ENCODE data around the gene RAET1G. TPM values are rescaled to one million over a fixed set of nuclear protein-coding genes. Genes with fewer than 3 reads are reported as not detected.
"Not testable (repeated sequence)": the region's sequence is repeated elsewhere in the genome, so short reads cannot be mapped to it uniquely, and the experiment has no call there.

RAET1G gene
- total RNA-seq, 2 donors from 2014 or later: not detected

DNA sequence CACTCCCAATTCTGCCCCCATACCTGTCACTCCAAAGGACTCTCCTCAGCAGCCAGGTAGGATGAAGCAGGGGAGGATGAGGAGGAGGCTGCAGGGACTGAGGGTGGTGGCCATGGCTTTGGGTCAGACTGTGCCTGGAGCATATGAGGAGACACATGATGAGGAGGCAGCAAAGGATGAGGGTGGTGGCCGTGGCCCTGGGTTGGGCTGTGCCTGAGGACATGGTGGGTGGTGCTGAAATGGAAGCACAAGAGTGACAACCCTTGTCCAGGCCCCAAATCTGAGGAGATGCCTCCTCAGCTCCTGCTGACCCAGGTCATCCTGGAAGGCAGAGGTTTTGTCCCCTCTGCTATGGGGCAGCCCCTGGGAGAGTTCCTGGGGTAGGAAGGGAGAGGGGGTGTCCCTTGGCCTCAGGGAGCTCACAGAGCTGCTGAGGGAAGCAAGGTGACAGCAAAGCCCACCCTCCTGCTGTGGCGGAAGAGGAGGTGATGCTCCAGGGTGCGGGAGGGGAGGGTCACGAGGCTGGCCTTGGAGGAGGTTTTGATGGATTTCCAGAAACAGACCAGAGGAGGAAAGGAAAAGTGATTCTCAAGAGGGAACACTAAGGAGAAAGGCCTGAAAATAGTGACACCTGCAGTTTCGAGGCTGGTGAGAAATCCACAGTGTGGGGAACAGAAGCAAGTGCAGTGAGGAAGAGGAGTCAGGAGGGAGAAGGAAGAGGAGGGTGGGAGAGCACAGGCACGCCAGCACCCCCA, 4.6 kb downstream of the RAET1G start:
- ATAC-seq (replicated peaks): no peak
- no peak overlapping the region for H3K27ac Mint-ChIP-seq
- H3K4me1 Mint-ChIP-seq: peaks cover 8% of the 10 kb centered on the region
- H3K9me3 Mint-ChIP-seq: no peaks in the 10 kb centered on the region
- no peak overlapping the region for H3K4me3 Mint-ChIP-seq
- no peaks in the 10 kb centered on the region for H3K36me3 Mint-ChIP-seq (ENCODE audit: low read depth)
- H3K27me3 Mint-ChIP-seq: peaks cover 37% of the 10 kb centered on the region

DNA sequence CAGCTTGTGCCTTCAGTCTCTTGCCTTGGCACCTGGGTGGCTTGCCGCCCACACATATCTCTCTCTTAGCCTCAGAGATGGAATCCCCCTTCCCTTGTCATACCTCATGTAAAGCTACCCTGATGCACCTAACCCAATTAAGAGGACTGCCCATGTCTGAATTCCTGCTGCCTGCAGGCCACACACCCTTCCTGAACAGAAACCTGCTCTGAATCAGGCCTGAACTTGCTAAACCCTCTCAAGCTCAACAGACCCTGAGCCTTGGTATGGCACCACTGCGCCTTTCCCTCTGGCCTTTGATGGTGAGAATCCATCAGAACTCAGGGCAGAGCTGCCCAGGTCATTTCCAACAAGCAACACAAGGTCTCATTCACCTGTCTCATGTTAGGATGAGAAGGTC, 5.2 kb downstream of the RAET1G start:
- ATAC-seq (replicated peaks): no peak
- no peaks in the 10 kb centered on the region for H3K36me3 Mint-ChIP-seq (ENCODE audit: low read depth)
- H3K9me3 Mint-ChIP-seq: no peaks in the 10 kb centered on the region
- H3K27me3 Mint-ChIP-seq: peaks cover 31% of the 10 kb centered on the region
- H3K4me1 Mint-ChIP-seq: peaks cover 7% of the 10 kb centered on the region
- H3K4me3 Mint-ChIP-seq: no peak overlapping the region
- H3K27ac Mint-ChIP-seq: no peak overlapping the region

DNA sequence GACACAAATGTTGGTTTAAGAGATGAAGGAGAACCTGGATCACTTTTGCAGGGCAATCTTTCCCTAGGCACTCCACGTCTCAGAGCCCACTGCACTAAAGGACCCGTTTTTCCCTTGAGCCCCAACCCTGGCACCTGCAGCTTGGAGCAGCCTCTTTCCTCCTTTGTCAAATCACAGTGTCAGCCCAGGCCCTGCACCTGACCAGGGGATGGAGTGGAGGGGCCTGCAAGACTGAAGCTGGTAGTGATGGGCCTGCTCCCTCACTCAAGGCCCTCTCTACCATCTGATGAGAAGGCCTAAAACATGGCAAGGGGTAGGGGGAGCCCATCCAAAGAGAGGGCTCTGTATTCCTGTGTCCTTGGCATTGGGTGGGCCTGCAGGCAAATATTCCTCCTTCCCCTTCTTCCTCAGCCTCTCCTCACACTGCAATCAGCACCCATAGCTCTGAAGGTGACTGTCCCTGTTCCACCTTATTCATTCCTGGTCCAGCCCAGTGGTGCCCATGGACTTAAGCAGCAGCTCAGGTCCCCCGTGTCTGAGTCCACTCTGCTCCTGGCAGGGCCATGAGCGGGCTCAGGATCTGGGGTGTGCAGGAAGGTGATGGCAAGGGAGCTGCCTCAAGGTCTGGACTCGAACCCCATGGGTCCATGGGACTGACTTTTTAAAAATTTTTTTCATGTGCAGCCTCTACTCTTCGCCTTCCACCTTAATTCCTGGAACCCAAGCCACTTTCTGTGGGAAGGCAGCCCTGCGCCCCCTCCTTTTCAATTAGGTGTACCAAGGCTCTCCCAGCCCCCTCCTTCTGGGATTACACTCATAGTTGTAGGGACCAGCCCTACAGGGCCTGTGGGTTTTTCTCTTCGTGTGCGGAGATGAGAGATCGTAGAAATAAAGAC, 6.7 kb downstream of the RAET1G start:
- H3K27me3 Mint-ChIP-seq: peaks cover 23% of the 10 kb centered on the region
- H3K36me3 Mint-ChIP-seq (ENCODE audit: low read depth): no peaks in the 10 kb centered on the region
- H3K4me1 Mint-ChIP-seq: no peaks in the 10 kb centered on the region
- ATAC-seq (replicated peaks): no peak
- no peak overlapping the region for H3K4me3 Mint-ChIP-seq
- no peak overlapping the region for H3K27ac Mint-ChIP-seq
- H3K9me3 Mint-ChIP-seq: no peaks in the 10 kb centered on the region

DNA sequence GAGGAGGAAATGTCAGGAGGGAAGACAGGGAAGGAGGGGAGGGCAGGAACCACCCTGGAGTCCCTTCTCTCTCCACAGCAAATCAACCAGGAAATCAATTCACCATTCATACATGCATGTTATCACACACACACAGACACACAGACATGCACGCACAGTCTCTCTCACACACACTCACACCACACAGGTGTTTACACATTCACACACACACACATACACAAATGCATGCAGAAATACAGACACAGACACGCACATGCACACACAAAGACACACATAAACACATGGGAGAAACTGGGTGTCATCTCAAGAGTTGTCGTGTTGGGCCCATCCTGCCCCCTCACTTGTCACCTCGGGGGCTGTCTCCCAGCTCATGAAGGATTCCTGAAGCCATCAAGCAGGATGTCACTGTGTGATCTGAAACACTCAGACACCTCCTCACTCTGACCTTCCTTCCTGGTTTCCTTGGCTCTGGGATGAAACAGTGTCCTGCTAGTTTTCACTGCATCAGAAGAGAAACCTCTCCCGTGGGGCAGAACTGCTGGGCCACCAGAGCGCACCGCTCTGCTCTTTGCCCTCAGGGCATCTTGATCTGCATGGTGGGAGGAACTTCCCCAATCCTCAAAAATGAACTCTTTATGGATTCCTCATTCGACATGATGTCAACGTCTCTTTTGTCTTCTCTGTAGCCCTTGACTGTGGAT, 9.2 kb downstream of the RAET1G start:
- Mint-ChIP-seq H3K27ac (no peak overlapping the region), H3K4me1 (no peaks in the 10 kb centered on the region), H3K4me3 (no peak overlapping the region), H3K27me3 (peaks cover 11% of the 10 kb centered on the region), H3K9me3 (no peaks in the 10 kb centered on the region), H3K36me3 (ENCODE audit: low read depth) (no peaks in the 10 kb centered on the region)
- ATAC-seq (replicated peaks): no peak

DNA sequence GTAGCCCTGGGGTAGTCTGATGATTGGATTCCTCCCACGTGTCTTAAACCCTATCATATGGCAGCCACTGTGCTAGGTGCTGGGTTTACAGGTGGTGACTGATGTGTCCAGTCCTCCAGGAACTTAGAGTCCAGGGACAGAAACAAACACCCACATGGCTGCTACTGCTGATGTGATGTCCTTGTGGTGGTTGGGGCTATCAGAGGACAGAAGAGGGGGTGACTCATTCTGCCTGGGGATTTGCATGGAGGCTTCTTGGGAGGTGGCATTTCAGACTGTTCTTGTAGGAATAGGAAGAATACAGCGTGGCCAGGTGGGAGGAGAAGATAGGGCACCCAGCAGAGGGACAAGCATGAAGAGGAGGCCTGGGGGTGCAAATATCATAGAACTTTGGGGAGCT, 9.8 kb downstream of the RAET1G start:
- Mint-ChIP-seq H3K27me3 (peaks cover 7% of the 10 kb centered on the region), H3K9me3 (no peaks in the 10 kb centered on the region), H3K36me3 (ENCODE audit: low read depth) (no peaks in the 10 kb centered on the region), H3K4me3 (no peak overlapping the region), H3K4me1 (no peaks in the 10 kb centered on the region), H3K27ac (no peak overlapping the region)
- peak; percentile 21 for ATAC-seq (replicated peaks)

DNA sequence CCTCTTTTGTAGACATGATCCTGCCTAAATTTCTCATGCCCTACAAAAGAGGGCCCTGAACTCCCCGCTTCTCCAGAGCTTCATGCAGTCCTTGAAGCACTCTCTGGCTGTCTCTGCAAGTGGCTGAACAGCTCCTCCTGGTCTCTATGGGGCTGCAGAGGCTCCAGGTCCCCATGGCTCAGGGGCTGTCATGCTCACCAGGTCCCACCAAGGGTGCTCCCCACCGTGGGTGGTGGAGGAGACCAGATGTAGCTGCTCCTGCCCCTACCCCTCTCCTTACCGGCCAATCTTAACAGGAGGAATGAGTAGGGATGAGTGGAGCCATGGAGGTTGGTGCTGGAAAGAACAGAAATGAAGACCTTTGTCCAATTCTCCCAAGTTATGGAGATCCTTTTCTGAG, 10.2 kb downstream of the RAET1G start:
- not testable (repeated sequence) for H3K36me3 Mint-ChIP-seq (ENCODE audit: low read depth)

DNA sequence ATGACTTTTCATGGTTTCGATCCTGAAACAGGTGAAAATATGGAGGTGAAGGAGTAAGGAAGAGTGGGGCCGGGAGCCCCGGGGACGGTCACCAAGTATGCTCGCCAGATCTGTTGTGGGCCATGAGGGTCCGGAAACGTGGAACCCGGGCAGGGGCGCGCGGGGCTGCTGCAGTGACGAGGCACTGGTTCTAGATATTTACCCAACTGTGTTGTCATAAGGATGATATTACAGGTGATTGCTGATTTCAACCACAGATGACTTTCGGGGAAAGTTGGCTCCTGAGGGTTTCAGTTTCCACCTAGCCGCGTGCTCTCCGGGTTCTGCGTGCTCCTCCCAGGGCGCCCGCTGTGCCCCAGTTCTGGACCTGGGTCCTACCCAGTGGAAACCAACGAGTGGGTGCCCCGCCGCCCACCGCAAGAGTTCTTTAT, 12.2 kb downstream of the RAET1G start:
- ATAC-seq (replicated peaks): peak; percentile 28
- Mint-ChIP-seq H3K9me3 (no peaks in the 10 kb centered on the region), H3K27ac (no peak overlapping the region), H3K36me3 (ENCODE audit: low read depth) (no peaks in the 10 kb centered on the region), H3K4me1 (no peaks in the 10 kb centered on the region), H3K27me3 (peaks cover 7% of the 10 kb centered on the region), H3K4me3 (no peak overlapping the region)

More for the DNA sequence above, 10.2 kb downstream of the RAET1G start:
- H3K4me1 Mint-ChIP-seq; H3K4me3 Mint-ChIP-seq; H3K9me3 Mint-ChIP-seq; H3K27ac Mint-ChIP-seq; H3K27me3 Mint-ChIP-seq; ATAC-seq (replicated peaks): not testable (repeated sequence)

DNA sequence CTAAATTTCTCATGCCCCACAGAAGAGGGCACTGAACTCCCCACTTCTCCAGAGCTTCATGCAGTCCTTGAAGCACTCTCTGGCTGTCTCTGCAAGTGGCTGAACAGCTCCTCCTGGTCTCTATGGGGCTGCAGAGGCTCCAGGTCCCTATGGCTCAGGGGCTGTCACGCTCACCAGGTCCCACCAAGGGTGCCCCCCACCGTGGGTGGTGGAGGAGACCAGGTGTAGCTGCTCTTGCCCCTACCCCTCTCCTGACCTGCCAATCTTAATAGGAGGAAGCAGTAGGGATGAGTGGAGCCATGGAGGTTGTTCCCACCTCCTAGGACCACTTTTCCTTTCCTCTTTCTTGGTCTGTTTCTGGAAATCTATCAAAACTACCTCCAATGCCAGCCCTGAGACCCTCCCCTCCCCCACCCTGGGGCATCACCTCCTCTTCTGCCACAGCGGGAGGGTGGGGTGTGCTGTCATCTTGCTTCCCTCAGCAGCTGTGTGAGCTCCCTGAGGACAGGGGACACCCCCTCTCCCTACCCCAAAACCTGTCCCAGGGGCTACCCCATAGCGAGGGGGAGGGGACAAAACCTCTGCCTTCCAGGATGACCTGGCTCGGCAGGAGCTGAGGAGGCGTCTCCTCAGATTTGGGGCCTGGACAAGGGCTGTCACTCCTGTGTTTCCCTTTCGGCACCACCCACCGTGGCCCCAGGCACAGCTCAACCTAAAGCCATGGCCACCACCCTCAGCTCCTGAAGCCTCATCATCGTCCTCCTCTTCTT, 13.0 kb downstream of the RAET1G start:
- Mint-ChIP-seq H3K9me3 (no peaks in the 10 kb centered on the region), H3K27ac (no peak overlapping the region), H3K27me3 (peaks cover 7% of the 10 kb centered on the region), H3K4me1 (no peaks in the 10 kb centered on the region), H3K36me3 (ENCODE audit: low read depth) (no peaks in the 10 kb centered on the region), H3K4me3 (no peak overlapping the region)
- no peak for ATAC-seq (replicated peaks)

DNA sequence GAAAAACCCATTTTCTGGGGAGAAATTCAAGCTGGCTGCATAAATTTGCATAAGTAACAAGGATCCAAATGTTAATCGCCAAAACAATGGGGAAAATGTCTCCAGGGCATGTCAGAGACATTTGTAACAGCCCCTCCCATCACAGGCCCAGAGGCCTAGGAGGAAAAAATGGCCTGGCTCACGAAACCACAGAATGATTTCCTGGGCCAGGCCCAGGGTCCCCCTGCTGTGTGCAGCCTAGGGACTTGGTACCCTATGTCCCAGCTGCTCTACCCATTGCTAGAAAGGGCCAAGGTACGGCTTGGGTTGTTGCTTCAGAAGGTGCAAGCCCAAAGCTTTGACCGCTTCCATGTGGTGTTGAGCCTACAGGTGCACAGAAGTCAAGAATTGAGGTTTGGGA, 14.4 kb downstream of the RAET1G start:
- not testable (repeated sequence) for H3K4me3 Mint-ChIP-seq; H3K4me1 Mint-ChIP-seq; H3K9me3 Mint-ChIP-seq; H3K27me3 Mint-ChIP-seq; H3K27ac Mint-ChIP-seq; H3K36me3 Mint-ChIP-seq (ENCODE audit: low read depth); ATAC-seq (replicated peaks)

DNA sequence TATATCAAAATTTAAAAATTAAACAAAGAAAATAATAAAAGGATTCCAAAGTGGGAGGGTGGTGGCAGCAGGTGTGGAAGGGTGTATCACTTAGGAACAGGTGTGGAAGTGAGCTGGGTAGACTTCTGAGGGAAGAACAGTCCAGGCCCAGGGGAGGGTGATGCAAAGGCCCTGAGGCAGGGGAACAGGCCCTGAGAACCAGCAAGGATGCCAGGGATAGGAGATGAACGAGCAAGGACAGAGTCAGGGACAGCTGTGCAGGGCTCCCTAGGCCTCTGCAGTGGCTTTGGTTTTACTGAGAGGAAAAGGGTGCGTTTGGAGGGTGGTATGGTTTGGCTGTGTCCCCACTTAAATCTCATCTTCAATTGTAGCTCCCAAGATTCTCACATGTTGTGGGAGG, 15.6 kb downstream of the RAET1G start:
- Mint-ChIP-seq H3K9me3 (no peaks in the 10 kb centered on the region), H3K36me3 (ENCODE audit: low read depth) (no peaks in the 10 kb centered on the region), H3K27me3 (peaks cover 3% of the 10 kb centered on the region), H3K4me1 (no peaks in the 10 kb centered on the region), H3K4me3 (no peak overlapping the region), H3K27ac (no peak overlapping the region)
- no peak for ATAC-seq (replicated peaks)

DNA sequence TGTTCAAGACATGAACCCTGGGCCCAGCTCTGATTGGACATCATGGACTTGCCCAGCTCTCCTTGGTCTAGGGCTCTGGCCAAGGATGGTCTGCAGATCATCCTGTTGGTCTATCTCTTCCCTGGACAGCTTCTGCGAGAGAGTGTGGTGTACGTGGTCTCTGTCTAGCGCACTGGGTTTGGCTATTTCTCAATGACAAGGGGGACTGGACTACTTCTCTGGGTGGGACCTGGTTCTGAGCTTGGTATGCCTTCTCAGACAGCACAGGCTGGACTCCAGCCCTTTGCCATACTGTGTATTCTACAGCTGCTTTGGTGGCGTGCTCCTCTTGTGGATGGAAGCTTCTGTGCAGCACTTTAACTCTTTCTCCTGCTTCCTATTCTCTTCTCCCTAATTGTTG, 16.5 kb downstream of the RAET1G start:
- ATAC-seq (replicated peaks): no peak
- no peak overlapping the region for H3K4me3 Mint-ChIP-seq
- no peaks in the 10 kb centered on the region for H3K4me1 Mint-ChIP-seq
- H3K27ac Mint-ChIP-seq: no peak overlapping the region
- H3K27me3 Mint-ChIP-seq: peaks cover 3% of the 10 kb centered on the region
- no peaks in the 10 kb centered on the region for H3K9me3 Mint-ChIP-seq
- H3K36me3 Mint-ChIP-seq (ENCODE audit: low read depth): no peaks in the 10 kb centered on the region

DNA sequence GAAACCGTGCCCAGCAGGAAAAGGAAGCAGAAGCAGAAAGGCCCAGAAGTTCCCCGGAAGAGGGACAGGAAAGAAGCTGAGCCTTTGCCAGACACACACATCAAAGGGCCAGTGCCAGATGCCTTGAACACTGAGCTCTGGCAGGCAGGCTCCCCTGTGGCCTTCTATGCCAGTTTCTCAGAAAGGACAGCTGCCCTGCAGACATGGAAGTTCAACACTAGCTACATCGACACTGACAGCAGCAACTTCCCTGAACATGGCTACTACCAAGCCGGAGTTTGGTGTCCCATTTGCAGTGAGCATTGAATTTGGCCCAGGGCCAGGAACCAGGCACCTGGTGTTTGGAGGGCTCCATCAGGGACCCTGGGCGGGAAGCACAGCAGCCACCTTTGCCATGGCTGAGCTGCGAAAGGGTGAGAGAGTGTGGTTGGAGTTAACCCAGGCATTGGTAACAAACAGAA, 17.0 kb downstream of the RAET1G start:
- H3K27me3 Mint-ChIP-seq: peaks cover 3% of the 10 kb centered on the region
- H3K27ac Mint-ChIP-seq: no peak overlapping the region
- H3K4me1 Mint-ChIP-seq: no peaks in the 10 kb centered on the region
- no peak for ATAC-seq (replicated peaks)
- no peaks in the 10 kb centered on the region for H3K36me3 Mint-ChIP-seq (ENCODE audit: low read depth)
- H3K9me3 Mint-ChIP-seq: no peaks in the 10 kb centered on the region
- H3K4me3 Mint-ChIP-seq: no peak overlapping the region

DNA sequence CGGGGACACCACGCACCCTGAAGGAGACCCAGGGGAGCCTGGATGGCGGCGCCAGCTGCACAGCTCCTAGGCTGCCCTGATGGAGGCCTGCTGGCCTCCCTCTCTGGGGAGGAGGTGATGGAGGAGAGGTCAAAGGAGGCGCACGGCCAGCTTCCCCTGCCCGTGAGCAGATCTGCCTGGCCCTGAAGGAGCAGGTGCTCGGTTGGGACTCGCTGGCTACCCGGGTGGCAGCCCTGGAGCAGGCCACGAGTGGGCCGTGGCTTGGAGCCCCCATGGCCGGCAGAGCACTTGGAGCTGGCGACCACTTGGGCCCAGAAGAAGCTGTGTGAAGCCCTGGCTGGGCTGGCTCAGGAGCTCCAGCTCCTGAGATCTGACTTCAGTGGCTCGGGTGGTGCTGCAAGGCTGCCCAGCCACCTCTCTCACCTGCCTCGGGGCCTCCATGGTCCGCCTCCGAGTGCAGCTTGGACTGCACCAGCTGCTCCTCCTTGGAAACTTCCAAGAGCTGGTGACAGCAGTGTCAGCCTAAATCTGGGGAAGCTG, 17.5 kb downstream of the RAET1G start:
- Mint-ChIP-seq H3K36me3 (ENCODE audit: low read depth) (no peaks in the 10 kb centered on the region), H3K9me3 (no peaks in the 10 kb centered on the region), H3K27ac (no peak overlapping the region), H3K4me1 (no peaks in the 10 kb centered on the region), H3K4me3 (no peak overlapping the region), H3K27me3 (peaks cover 3% of the 10 kb centered on the region)
- no peak for ATAC-seq (replicated peaks)
